Subcutaneous adipose tissue (tissue), 4 donors: Measurements from ENCODE around the gene C1orf198. TPM values are rescaled to one million over a fixed set of nuclear protein-coding genes. Genes with fewer than 3 reads are reported as not detected.

Experiments used
- total RNA-seq, 4 donors: library from RNA; depleted of rRNA; stranded (reverse); fragments of >200 nt; gene quantifications; one replicate each; pipeline ENCODE4 v1.1.0, GENCODE V29; 2016
- TF ChIP-seq, protein P1 (sequence below): fragments of 450-650 bp; IDR thresholded peaks from one replicate; pipeline ENCODE4 v1.5.1; 2016; ENCODE audit warnings: low read depth, mild to moderate bottlenecking, control low read depth, antibody characterized with exemption, moderate library complexity

Gene C1orf198
- total RNA-seq, 4 donors from 2014 or later = 37.4 to 103 (median 48.1) TPM

DNA sequence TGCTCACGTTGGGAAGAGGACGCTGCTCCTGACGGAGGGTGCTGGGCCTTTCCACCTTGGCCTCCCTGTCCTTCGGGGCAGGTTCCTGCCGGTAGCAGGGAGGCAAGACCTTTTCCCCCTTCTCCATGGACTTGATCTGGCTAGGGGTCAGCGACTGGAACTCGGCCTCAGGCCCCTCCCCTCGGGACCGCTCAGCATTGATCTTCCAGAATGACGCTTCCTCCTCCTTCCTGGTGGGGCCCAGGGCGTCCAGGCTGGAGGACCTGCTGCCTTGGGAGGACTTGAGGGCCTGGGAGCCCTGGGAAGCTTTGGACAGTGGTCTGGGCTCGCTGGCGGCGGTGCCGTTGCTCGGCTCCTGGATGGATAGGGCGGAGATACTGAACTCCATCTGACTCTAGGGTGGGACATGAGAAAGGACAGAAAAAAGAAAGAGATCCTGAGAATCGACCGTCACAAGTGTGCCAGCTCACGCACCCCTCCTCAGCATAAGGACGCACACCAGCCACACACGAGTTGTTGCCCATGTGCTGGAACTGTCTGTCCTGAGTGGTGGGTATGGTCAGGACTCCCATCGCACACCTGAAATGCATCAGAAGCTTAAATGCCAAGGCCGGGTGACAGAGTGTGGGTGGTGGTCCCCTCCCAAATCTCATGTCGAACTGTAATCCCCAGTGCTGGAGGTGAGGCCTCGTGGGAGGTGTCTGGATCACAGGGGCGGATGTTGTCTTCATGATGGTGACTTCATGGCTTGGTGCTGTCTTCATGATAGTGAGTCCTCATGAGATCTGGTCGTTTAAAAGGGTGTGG is 24.6 kb downstream of the C1orf198 start:
- TF ChIP-seq, protein P1, sequence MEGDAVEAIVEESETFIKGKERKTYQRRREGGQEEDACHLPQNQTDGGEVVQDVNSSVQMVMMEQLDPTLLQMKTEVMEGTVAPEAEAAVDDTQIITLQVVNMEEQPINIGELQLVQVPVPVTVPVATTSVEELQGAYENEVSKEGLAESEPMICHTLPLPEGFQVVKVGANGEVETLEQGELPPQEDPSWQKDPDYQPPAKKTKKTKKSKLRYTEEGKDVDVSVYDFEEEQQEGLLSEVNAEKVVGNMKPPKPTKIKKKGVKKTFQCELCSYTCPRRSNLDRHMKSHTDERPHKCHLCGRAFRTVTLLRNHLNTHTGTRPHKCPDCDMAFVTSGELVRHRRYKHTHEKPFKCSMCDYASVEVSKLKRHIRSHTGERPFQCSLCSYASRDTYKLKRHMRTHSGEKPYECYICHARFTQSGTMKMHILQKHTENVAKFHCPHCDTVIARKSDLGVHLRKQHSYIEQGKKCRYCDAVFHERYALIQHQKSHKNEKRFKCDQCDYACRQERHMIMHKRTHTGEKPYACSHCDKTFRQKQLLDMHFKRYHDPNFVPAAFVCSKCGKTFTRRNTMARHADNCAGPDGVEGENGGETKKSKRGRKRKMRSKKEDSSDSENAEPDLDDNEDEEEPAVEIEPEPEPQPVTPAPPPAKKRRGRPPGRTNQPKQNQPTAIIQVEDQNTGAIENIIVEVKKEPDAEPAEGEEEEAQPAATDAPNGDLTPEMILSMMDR = no peak

DNA sequence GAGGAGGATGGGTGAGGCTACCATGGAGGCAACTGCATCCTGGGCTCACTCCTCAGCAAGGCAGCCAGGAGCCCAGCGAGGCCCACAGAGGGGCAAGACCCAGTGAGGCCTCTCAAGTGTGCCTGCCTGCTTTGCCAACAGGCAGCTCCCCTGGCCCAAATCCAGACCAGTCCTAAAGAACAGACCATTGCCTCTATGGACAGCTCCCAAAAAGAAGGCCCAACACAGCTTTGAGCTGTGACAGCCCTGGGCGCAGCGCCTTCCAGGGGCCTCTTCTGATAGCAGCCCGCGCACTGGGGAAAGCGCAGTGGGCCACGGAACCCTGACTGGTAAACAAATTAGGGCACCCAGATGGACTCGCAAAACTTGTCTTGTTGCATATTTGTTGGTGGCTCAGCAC is 25.5 kb downstream of the C1orf198 start:
- TF ChIP-seq, protein P1 = no peak

DNA sequence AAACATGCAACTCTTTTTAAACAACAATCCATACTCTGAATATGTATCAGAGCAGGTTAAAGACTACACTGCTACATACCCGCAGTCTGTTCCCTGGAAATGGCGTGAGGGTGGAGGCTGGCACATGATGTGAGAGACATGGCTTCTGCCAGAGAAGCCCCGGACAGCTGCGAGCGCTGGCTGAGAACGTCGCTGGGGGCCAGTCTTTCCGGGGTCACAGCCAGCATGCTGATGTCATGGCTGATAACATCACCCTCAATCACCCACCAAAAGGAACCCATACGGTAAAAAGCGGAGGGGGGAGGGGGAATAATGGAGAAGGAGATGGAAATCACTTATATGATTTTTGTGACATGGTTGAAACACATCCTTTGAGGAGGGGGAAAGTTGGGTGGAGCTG is 29.1 kb downstream of the C1orf198 start:
- TF ChIP-seq, protein P1 = no peak

DNA sequence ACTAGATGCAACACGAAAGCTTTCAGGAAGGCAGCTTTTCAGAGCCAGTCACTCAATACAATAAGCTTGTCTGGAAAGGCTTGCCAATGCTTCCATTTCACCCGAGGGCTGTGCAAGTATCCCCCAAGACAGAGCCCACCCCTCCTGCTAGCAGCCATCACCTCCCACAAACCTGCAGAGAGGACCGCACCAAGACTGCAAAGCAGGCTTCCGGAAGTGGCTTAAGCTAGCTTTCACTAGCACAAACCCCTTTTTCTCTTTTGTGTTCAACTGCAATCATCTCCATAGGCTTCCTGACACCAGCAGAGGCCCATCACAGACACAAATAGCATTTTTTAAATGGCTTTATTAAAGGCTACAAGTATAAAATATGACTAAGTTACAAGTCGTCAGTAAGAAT is 31.5 kb downstream of the C1orf198 start:
- TF ChIP-seq, protein P1 = no peak

DNA sequence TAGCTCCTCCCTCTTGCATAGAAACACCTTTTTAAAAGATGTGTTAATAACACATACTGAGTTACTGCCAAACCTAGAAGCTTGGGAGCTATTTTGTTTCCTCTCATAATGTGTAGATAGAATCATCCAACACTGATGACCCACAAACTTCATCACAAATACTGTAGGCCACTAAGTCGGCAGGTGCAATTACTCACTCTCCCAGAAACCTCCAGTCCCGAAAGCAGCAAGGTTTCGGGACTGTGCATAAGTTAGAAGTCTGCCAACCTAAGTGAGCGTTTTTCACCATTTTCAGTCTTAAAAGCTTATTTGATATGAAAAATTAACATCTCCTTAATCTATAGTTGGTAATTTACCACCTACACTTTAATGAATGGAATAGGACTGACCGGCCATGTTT is 32.0 kb downstream of the C1orf198 start:
- TF ChIP-seq, protein P1 = no peak

DNA sequence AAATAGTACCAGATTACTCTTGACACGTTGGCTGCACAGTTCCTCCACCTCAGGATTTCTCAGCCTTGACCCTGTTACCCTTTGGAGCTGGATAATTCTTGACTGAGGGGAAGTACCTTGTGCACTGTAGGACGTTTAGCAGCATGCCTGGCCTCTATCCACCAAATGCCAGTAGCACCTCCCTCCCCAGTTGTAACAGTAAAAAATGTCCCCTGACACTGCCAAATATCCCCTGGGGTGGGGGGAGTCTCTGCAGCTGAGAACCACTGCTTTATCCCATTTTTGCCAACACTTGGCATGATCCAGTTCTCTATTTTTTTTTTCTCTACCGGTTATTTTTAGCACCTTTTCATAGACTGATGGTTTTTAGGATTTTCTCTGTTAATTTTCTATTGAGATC is 34.0 kb downstream of the C1orf198 start:
- TF ChIP-seq, protein P1 = no peak

DNA sequence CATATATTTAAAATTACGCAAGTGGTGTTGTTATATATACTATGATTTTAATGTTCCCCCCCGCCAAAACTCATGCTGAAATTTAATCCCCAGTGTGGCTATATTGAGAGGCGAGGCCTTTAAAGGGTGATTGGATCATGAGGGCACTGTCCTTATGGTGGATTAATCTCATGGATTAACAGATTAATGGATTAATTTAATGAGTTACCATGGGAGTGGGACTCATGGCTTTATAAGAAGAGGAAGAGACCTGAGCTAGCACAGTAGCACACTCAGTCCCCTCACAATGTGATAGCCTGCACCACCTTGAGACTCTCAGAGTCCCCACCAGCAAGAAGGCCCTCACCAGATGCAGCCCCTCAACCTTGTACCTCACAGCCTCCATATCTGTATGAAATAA is 34.8 kb downstream of the C1orf198 start:
- TF ChIP-seq, protein P1 = no peak
